ENCODE results near the gene CYTH3. TPM values are rescaled to one million over a fixed set of nuclear protein-coding genes. Genes with fewer than 3 reads are reported as not detected.

The CYTH3 gene
- total RNA-seq, 2 experiments from 2014 or later, result 0.75 to 1.2 TPM

DNA sequence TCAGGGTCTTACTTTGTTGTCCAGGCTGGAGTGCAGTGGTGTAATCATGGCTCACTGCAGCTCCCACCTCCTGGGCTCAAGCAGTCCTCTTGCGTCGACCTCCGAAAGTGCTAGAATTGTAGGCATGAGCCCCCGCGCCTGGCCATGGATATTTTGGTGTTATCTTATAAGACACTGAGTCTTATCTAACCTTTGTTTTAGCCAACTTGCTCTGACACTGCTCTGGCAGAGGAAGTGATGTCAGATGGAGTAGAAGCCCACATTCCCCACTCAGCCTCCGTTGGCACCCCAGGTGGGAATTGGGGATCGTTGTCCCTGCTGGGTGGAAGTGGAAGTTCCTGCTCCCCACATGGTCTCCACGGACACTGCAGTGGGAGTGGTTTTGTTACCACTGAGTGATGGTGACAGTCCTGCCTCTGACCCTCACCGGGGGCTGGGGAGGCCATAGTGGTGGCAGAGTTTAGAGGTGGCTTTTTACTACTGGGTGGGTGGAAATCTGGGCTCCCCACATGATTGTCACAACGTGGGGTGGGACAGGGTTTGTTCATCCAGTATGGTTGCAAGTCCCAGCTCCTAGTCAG is 142.3 kb downstream of the CYTH3 start:
- Mint-ChIP-seq H3K9me3 (ENCODE audit: low read depth) (no peaks in the 10 kb centered on the region), H3K4me3 (no peak overlapping the region), H3K36me3 (ENCODE audit: low read depth) (peaks cover 39% of the 10 kb centered on the region), H3K4me1 (peaks cover 4% of the 10 kb centered on the region), H3K27ac (no peak overlapping the region), H3K27me3 (no peaks in the 10 kb centered on the region)
- ChIA-PET CTCF (no interaction called here), POLR2A (no interaction called here)
- no peak for DNase-seq
- intact Hi-C loops (cut with DNase I, micrococcal nuclease), result no loop called here
- ATAC-seq, result no peak

DNA sequence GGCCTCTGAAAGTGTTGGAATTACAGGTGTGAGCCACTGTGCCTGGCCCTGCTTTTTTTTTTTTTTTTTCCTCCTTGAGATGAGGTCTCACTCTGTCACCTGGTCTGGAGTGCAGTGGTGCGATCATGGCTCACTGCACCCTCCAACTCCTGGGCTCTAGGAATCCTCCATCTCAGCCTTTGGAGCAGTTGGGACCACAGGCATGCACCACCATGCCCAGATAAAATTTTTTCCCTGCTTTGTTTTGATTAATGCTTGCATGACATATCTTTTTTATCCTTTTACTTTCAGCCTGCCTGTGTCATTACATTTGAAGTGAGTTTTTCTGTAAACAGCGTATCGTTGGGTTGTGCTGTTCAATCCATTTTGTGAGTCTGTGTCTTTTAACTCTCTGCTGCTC is 144.2 kb downstream of the CYTH3 start:
- intact Hi-C loops (cut with DNase I, micrococcal nuclease), result no loop called here
- DNase-seq, result no peak
- H3K9me3 Mint-ChIP-seq (ENCODE audit: low read depth), result no peaks in the 10 kb centered on the region
- H3K4me3 Mint-ChIP-seq, result no peak overlapping the region
- ChIA-PET CTCF (no interaction called here), POLR2A (no interaction called here)
- H3K27me3 Mint-ChIP-seq, result no peaks in the 10 kb centered on the region
- H3K27ac Mint-ChIP-seq, result no peak overlapping the region
- peaks cover 44% of the 10 kb centered on the region for H3K36me3 Mint-ChIP-seq (ENCODE audit: low read depth)
- H3K4me1 Mint-ChIP-seq, result peaks cover 4% of the 10 kb centered on the region
- ATAC-seq, result no peak

DNA sequence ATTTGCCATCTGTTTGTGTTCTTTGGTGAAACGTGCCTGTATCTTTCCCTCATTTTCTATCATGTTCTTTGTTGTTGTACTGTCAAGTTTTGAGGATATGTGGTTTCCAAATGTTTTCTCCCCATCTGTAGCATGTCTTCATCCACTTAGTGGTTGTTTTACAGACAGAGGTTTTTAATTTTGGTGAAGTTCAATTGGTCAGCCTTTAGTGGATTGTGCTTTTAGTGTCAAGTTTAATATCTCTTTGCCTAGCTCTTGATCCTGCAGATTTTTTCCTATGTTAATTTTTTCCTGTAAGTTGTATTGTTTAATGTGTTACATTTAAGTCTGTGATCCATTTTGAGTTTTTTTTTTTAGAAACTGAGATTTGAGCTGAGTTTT is 145.3 kb downstream of the CYTH3 start:
- peaks cover 4% of the 10 kb centered on the region for H3K4me1 Mint-ChIP-seq
- no peaks in the 10 kb centered on the region for H3K27me3 Mint-ChIP-seq
- H3K4me3 Mint-ChIP-seq, result no peak overlapping the region
- peaks cover 42% of the 10 kb centered on the region for H3K36me3 Mint-ChIP-seq (ENCODE audit: low read depth)
- H3K9me3 Mint-ChIP-seq (ENCODE audit: low read depth), result peaks cover under 1% of the 10 kb centered on the region
- POLR2A ChIA-PET, result no interaction called here
- ATAC-seq (no peak), DNase-seq (no peak)
- intact Hi-C loops (cut with DNase I, micrococcal nuclease), result no loop called here
- H3K27ac Mint-ChIP-seq, result no peak overlapping the region
- CTCF ChIA-PET, result interaction anchor here (0.6 kb wide), 1 partner anchor 35 kb away, joined by 3 read pairs; no protein-coding TSS in a partner anchor

DNA sequence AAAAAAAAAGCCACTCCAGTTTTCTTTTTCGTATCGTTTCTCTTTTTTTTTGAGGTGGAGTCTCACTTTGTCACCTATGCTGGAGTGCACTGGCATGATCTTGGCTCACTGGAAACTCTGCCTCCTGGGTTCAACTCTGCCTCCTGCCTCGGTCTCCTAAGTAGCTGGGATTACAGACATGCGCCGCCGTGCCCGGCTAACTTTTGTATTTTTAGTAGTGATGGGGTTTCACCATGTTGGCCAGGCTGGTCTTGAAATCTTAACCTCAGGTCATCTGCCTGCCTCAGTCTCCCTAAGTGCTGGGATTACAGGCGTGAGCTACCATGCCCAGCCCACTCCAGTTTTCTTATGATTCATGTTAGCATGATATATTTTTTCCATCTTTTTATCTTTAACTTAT is 148.6 kb downstream of the CYTH3 start:
- Mint-ChIP-seq H3K4me3 (no peak overlapping the region), H3K27me3 (no peaks in the 10 kb centered on the region), H3K4me1 (peaks cover 7% of the 10 kb centered on the region), H3K9me3 (ENCODE audit: low read depth) (peaks cover 9% of the 10 kb centered on the region), H3K27ac (no peak overlapping the region), H3K36me3 (ENCODE audit: low read depth) (peaks cover 63% of the 10 kb centered on the region)
- no peak for DNase-seq
- CTCF ChIA-PET, result interaction anchor here (0.6 kb wide), 1 partner anchor 120 kb away, joined by 3 read pairs; no protein-coding TSS in a partner anchor
- POLR2A ChIA-PET, result interaction anchor here (0.6 to 0.7 kb wide), 2 partner anchors 67 to 107 kb away, joined by 4 to 6 read pairs; no protein-coding TSS in a partner anchor
- intact Hi-C loops (cut with DNase I, micrococcal nuclease), result no loop called here
- ATAC-seq, result no peak

DNA sequence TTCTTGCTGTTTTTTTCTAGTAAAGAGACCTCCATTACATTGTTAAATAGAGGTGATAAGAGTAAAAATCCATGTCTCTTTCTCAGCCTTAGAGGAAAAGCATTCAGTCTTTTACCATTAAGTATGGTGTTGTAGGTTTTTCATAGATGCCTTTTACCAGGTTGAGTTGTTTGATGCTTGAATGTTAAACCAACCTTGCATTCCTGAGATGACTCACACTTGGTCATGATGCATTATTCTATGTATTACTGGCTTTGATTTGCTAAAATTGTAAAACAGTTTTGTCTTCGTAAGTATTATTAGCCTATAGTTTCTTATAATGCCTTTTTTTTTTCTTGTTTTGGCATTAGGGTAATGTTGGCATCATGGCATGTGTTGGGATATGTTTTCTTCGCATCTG is 151.3 kb downstream of the CYTH3 start:
- DNase-seq (no peak), ATAC-seq (peak; percentile 39)
- Mint-ChIP-seq H3K36me3 (ENCODE audit: low read depth) (peaks cover 72% of the 10 kb centered on the region), H3K4me3 (no peak overlapping the region), H3K4me1 (peaks cover 19% of the 10 kb centered on the region), H3K27me3 (no peaks in the 10 kb centered on the region), H3K9me3 (ENCODE audit: low read depth) (peaks cover 9% of the 10 kb centered on the region), H3K27ac (no peak overlapping the region)
- intact Hi-C loops (cut with DNase I, micrococcal nuclease), result no loop called here
- POLR2A ChIA-PET, result no interaction called here
- CTCF ChIA-PET, result interaction anchor here (0.5 to 1.0 kb wide), 2 partner anchors 275 to 276 kb away, joined by 3 read pairs; no protein-coding TSS in a partner anchor

DNA sequence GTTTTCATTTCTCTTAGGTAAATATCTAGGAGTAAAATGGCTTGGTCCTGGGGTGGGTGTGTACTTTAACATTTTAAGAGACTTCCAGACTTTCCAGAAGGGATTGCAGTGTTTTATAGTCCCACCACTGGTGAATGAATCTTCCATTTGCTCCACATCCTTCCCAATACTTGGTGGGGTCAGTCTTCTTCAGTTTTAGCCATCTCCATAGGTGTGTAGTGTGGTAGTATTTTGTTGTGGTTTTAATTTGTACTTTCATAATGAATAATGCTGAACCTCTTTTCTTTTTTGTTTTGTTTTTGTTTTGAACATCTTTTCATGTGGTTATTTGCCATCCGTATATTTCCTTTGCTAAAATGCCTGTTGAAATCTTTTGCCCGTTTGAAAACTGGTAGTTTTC is 154.9 kb downstream of the CYTH3 start:
- ChIA-PET POLR2A (no interaction called here), CTCF (no interaction called here)
- ATAC-seq (peak; percentile 33), DNase-seq (no peak)
- H3K36me3 Mint-ChIP-seq (ENCODE audit: low read depth), result peaks cover 73% of the 10 kb centered on the region
- H3K27me3 Mint-ChIP-seq, result no peaks in the 10 kb centered on the region
- intact Hi-C loops (cut with DNase I, micrococcal nuclease), result no loop called here
- H3K4me1 Mint-ChIP-seq, result peaks cover 21% of the 10 kb centered on the region
- H3K9me3 Mint-ChIP-seq (ENCODE audit: low read depth), result peaks cover 9% of the 10 kb centered on the region
- peak overlapping the region; percentile 66 for H3K27ac Mint-ChIP-seq
- H3K4me3 Mint-ChIP-seq, result no peak overlapping the region

DNA sequence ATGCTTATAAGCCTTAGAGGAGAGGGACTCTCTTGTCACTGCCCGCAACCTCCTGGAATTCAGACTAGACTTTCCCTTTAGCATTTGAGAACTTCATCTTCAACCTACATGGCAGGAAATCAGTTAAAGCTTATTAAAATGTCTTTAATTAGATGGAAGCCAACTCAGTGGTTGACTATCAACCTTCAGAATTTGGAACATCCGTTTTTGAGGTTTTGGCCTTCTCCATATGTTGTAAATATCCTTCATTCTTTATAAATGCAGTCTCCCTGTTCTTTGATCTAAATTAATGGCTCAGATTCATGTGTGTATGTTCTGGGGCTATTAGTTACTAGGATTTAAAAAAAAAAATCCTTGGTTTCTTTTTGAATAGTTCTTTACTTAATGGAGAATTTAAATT is 156.2 kb downstream of the CYTH3 start:
- no peak overlapping the region for H3K4me3 Mint-ChIP-seq
- ATAC-seq (no peak), DNase-seq (no peak)
- peaks cover 3% of the 10 kb centered on the region for H3K9me3 Mint-ChIP-seq (ENCODE audit: low read depth)
- H3K27me3 Mint-ChIP-seq, result no peaks in the 10 kb centered on the region
- ChIA-PET CTCF (no interaction called here), POLR2A (no interaction called here)
- H3K4me1 Mint-ChIP-seq, result peaks cover 18% of the 10 kb centered on the region
- H3K27ac Mint-ChIP-seq, result no peak overlapping the region
- intact Hi-C loops (cut with DNase I, micrococcal nuclease), result no loop called here
- H3K36me3 Mint-ChIP-seq (ENCODE audit: low read depth), result peaks cover 66% of the 10 kb centered on the region

Other genes starting within 250 kb of the CYTH3 start
- gene ANKRD61, start 241.2 kb downstream of the CYTH3 start, total RNA-seq, result under 1 TPM; 0.19 to 0.32 TPM
- gene EIF2AK1, start 213.4 kb downstream of the CYTH3 start, total RNA-seq, result 100 to 1,000 TPM; 104 to 114 TPM
- 10 to 100 TPM in 1 of 2 experiments, 1 to 10 TPM in 1; 9.2 to 11.9 TPM for gene USP42, start 167.7 kb downstream of the CYTH3 start, total RNA-seq
- gene FAM220A, start 76.3 kb upstream of the CYTH3 start, total RNA-seq, result 10 to 100 TPM; 10.1 to 25.4 TPM
- gene RAC1, start 101.9 kb upstream of the CYTH3 start, total RNA-seq, result 100 to 1,000 TPM; 173 to 208 TPM
- gene DAGLB, start 175.3 kb upstream of the CYTH3 start, total RNA-seq, result 10 to 100 TPM in 1 of 2 experiments, 1 to 10 TPM in 1; 9.8 to 15.2 TPM
- 10 to 100 TPM; 67.2 to 78.7 TPM for gene KDELR2, start 211.5 kb upstream of the CYTH3 start, total RNA-seq

Measured in activated CD4-positive, alpha-beta T cell treated with anti-CD3 and anti-CD28 coated beads for 36 hours (primary cell).